HepG2 (cell line): ENCODE results near the gene VGF. TPM values are rescaled to one million over a fixed set of nuclear protein-coding genes. Genes with fewer than 3 reads are reported as not detected.

ENCODE experiments used
- ATF7-NPFF ChIP-seq: sonication (generic); formaldehyde crosslinking; IDR thresholded peaks from 2 replicates; pipeline ENCODE4 v1.8.1; 2023; ENCODE audit warnings: mild to moderate bottlenecking, low read depth, missing genetic modification reagents, moderate library complexity
- ELF1 ChIP-seq: sonication (generic); formaldehyde crosslinking; IDR thresholded peaks from 2 replicates; pipeline ENCODE4 v1.4.0; 2020; ENCODE audit warnings: missing genetic modification reagents
- FOXA1 ChIP-seq, 2 experiments: fragments of 450-650 bp in 1 of 2; sonication (generic) in 1 of 2; formaldehyde crosslinking in 1 of 2; IDR thresholded peaks; 2 replicates each; pipeline versions ENCODE4 v1.4.0 to v1.6.1; 2016 to 2020; ENCODE audit warnings: missing genetic modification reagents in 1 of 2
- MAF1 ChIP-seq: sonication (generic); formaldehyde crosslinking; IDR thresholded peaks from 2 replicates; pipeline ENCODE4 v1.5.0; 2020; ENCODE audit warnings: missing genetic modification reagents, borderline replicate concordance
- POLR2AphosphoS5 ChIP-seq: IDR thresholded peaks from 2 replicates; pipeline ENCODE4 v1.6.1; 2012; ENCODE audit warnings: low read depth, low read length
- RAD21 ChIP-seq: fragments of 450-650 bp; formaldehyde crosslinking; IDR thresholded peaks from 2 replicates; pipeline ENCODE4 v1.5.0; 2020; ENCODE audit warnings: mild to moderate bottlenecking
- RNF2 ChIP-seq: fragments of 450-650 bp; conservative IDR thresholded peaks from 2 replicates; pipeline ENCODE4 v1.6.1; 2016; ENCODE audit warnings: low read depth
- SKI ChIP-seq: fragments of 450-650 bp; IDR thresholded peaks from one replicate; pipeline ENCODE4 v1.6.1; 2018; ENCODE audit warnings: mild to moderate bottlenecking; ENCODE audit not compliant: partially characterized antibody
- SMYD3 ChIP-seq: sonication (generic); formaldehyde crosslinking; IDR thresholded peaks from 2 replicates; pipeline ENCODE4 v1.8.1; 2023; ENCODE audit warnings: mild to moderate bottlenecking, missing genetic modification reagents
- SOX13 ChIP-seq, 3 experiments: fragments of 450-650 bp in 1 of 3; sonication (generic) in 1 of 3; formaldehyde crosslinking in 1 of 3; IDR thresholded peaks in 2 of 3; conservative IDR thresholded peaks in 1 of 3; 2 replicates each; pipeline versions ENCODE4 v1.5.0 to v1.6.1; 2016 to 2020; ENCODE audit warnings: antibody characterized with exemption in 1 of 3, mild to moderate bottlenecking in 1 of 3, missing compliant biosample characterization in 1 of 3, missing genetic modification reagents in 1 of 3, moderate library complexity in 1 of 3
- ZBTB20 ChIP-seq: sonication (generic); formaldehyde crosslinking; IDR thresholded peaks from 2 replicates; pipeline ENCODE4 v1.8.1; 2023; ENCODE audit warnings: missing genetic modification reagents, low read depth, mild to moderate bottlenecking, borderline replicate concordance
- ZMYM2 ChIP-seq: sonication (generic); formaldehyde crosslinking; IDR thresholded peaks from 2 replicates; pipeline ENCODE4 v1.8.0; 2022; ENCODE audit warnings: mild to moderate bottlenecking, missing genetic modification reagents
- ZMYM3 ChIP-seq: sonication (generic); formaldehyde crosslinking; IDR thresholded peaks from 2 replicates; pipeline ENCODE4 v1.5.1; 2020; ENCODE audit warnings: mild to moderate bottlenecking, missing genetic modification reagents
- ZNF335 ChIP-seq: sonication (generic); formaldehyde crosslinking; IDR thresholded peaks from 2 replicates; pipeline ENCODE4 v1.4.0; 2020; ENCODE audit warnings: missing genetic modification reagents
- ZNF34 ChIP-seq: sonication (generic); formaldehyde crosslinking; IDR thresholded peaks from 2 replicates; pipeline ENCODE4 v1.4.0; 2020; ENCODE audit warnings: mild to moderate bottlenecking, missing genetic modification reagents, borderline replicate concordance
- ZNF672 ChIP-seq: sonication (generic); formaldehyde crosslinking; IDR thresholded peaks from 2 replicates; pipeline ENCODE4 v1.8.1; 2022; ENCODE audit warnings: missing genetic modification reagents
- ZNF709 ChIP-seq: sonication (generic); formaldehyde crosslinking; IDR thresholded peaks from 2 replicates; pipeline ENCODE4 v1.5.0; 2020; ENCODE audit warnings: mild to moderate bottlenecking, missing genetic modification reagents
- ZNF781 ChIP-seq: sonication (generic); formaldehyde crosslinking; IDR thresholded peaks from 2 replicates; pipeline ENCODE4 v1.5.1; 2020; ENCODE audit warnings: borderline replicate concordance, mild to moderate bottlenecking, missing genetic modification reagents; ENCODE audit errors: not compliant biosample characterization
- ZNF782 ChIP-seq: sonication (generic); formaldehyde crosslinking; IDR thresholded peaks from 2 replicates; pipeline ENCODE4 v1.4.0; 2020; ENCODE audit warnings: missing genetic modification reagents, mild to moderate bottlenecking, borderline replicate concordance
- polyA plus RNA-seq, 8 experiments: library from polyadenylated mRNA; depleted of rRNA in 3 of 8; stranded (reverse) in 7 of 8; unstranded in 1 of 8; fragments of >200 nt; fragmentation: Illumina TruSeq in 4 of 8; extraction: Trizol in 4 of 8; gene quantifications; 2 replicates each; pipeline versions ENCODE4 v1.2.1 to v1.2.3, GENCODE V29; 2011 to 2016; ENCODE audit warnings: low read depth in 4 of 8, missing spikeins in 1 of 8, mixed read lengths in 1 of 8; ENCODE audit not compliant: insufficient read depth in 1 of 8
- total RNA-seq, 5 experiments: library from RNA; depleted of rRNA; stranded (reverse); fragments of >200 nt; fragmentation: Illumina TruSeq; extraction: Trizol; gene quantifications; 2 replicates each; pipeline ENCODE4 v1.2.3, GENCODE V29; 2016; ENCODE audit warnings: low read depth in 1 of 5
- TF ChIP-seq, protein P1 (sequence below): sonication (generic); formaldehyde crosslinking; IDR thresholded peaks from 2 replicates; pipeline ENCODE4 v1.8.1; 2023; ENCODE audit warnings: mild to moderate bottlenecking, inconsistent platforms, moderate library complexity, missing genetic modification reagents, borderline replicate concordance
- TF ChIP-seq, protein P2 (sequence below): sonication (generic); formaldehyde crosslinking; IDR thresholded peaks from 2 replicates; pipeline ENCODE4 v1.4.0; 2020; ENCODE audit warnings: missing genetic modification reagents, borderline replicate concordance
- TF ChIP-seq, protein P3 (sequence below): sonication (generic); formaldehyde crosslinking; IDR thresholded peaks from 2 replicates; pipeline ENCODE4 v1.4.0; 2020; ENCODE audit warnings: missing genetic modification reagents
- TF ChIP-seq, protein P4 (sequence below): sonication (generic); formaldehyde crosslinking; IDR thresholded peaks from 2 replicates; pipeline ENCODE4 v1.8.1; 2022; ENCODE audit warnings: mild to moderate bottlenecking, missing genetic modification reagents

The VGF gene
- total and polyA plus RNA-seq, 2 of the 13 experiments (the other 11 are each of a cell fraction or from before 2014, with no cell fraction given), result 0.12 to 0.46 TPM

DNA sequence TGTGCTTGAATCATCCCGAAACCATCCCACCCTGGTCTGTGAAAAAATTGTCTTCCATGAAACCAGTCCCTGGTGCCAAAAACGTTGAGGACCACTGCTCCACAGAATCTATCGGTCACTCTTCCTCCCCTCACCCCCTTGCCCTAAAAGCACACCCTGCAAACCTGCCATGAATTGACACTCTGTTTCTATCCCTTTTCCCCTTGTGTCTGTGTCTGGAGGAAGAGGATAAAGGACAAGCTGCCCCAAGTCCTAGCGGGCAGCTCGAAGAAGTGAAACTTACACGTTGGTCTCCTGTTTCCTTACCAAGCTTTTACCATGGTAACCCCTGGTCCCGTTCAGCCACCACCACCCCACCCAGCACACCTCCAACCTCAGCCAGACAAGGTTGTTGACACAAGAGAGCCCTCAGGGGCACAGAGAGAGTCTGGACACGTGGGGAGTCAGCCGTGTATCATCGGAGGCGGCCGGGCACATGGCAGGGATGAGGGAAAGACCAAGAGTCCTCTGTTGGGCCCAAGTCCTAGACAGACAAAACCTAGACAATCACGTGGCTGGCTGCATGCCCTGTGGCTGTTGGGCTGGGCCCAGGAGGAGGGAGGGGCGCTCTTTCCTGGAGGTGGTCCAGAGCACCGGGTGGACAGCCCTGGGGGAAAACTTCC, 39.2 kb downstream of the VGF start (continued):
- TF ChIP-seq, protein P1, sequence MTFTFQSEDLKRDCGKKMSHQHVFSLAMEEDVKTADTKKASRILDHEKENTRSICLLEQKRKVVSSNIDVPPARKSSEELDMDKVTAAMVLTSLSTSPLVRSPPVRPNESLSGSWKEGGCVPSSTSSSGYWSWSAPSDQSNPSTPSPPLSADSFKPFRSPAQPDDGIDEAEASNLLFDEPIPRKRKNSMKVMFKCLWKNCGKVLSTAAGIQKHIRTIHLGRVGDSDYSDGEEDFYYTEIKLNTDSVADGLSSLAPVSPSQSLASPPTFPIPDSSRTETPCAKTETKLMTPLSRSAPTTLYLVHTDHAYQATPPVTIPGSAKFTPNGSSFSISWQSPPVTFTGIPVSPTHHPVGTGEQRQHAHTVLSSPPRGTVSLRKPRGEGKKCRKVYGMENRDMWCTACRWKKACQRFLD (CRISPR knock-in tag), result no peak; the same call in 1 of the 2 replicates
- peak; percentile 19 for TF ChIP-seq ZMYM2
- TF ChIP-seq, protein P2, sequence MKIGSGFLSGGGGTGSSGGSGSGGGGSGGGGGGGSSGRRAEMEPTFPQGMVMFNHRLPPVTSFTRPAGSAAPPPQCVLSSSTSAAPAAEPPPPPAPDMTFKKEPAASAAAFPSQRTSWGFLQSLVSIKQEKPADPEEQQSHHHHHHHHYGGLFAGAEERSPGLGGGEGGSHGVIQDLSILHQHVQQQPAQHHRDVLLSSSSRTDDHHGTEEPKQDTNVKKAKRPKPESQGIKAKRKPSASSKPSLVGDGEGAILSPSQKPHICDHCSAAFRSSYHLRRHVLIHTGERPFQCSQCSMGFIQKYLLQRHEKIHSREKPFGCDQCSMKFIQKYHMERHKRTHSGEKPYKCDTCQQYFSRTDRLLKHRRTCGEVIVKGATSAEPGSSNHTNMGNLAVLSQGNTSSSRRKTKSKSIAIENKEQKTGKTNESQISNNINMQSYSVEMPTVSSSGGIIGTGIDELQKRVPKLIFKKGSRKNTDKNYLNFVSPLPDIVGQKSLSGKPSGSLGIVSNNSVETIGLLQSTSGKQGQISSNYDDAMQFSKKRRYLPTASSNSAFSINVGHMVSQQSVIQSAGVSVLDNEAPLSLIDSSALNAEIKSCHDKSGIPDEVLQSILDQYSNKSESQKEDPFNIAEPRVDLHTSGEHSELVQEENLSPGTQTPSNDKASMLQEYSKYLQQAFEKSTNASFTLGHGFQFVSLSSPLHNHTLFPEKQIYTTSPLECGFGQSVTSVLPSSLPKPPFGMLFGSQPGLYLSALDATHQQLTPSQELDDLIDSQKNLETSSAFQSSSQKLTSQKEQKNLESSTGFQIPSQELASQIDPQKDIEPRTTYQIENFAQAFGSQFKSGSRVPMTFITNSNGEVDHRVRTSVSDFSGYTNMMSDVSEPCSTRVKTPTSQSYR (CRISPR knock-in tag), result peak; percentile 56; the same call in 1 of the 2 replicates
- TF ChIP-seq, protein P3, sequence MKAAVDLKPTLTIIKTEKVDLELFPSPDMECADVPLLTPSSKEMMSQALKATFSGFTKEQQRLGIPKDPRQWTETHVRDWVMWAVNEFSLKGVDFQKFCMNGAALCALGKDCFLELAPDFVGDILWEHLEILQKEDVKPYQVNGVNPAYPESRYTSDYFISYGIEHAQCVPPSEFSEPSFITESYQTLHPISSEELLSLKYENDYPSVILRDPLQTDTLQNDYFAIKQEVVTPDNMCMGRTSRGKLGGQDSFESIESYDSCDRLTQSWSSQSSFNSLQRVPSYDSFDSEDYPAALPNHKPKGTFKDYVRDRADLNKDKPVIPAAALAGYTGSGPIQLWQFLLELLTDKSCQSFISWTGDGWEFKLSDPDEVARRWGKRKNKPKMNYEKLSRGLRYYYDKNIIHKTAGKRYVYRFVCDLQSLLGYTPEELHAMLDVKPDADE (CRISPR knock-in tag), result no peak
- peak; percentile 44 for TF ChIP-seq POLR2AphosphoS5
- TF ChIP-seq SKI, result peak; percentile 99
- no peak for TF ChIP-seq ZNF672 (CRISPR knock-in tag)
- TF ChIP-seq ZNF781 (CRISPR knock-in tag), result peak; percentile 87
- TF ChIP-seq SOX13 (IDR thresholded peaks at IDR 0.05), result peak; percentile 50; the same call in 1 of the 2 replicates
- TF ChIP-seq SOX13 (CRISPR knock-in tag; conservative IDR thresholded peaks at IDR 0.05 in 1 of 2, IDR thresholded peaks at IDR 0.05 in 1 of 2), result no peak; a peak in 1 of 4 replicates
- 0 out of 2 replicates have a peak, but pooled peaks have one; percentile 5 for TF ChIP-seq RAD21 (CRISPR knock-in tag)
- no peak for TF ChIP-seq MAF1
- TF ChIP-seq RNF2, result peak; percentile 92
- no peak; the same call in 1 of the 2 replicates for TF ChIP-seq ELF1 (CRISPR knock-in tag)
- TF ChIP-seq SMYD3 (CRISPR knock-in tag), result peak; percentile 16; the same call in 1 of the 2 replicates
- TF ChIP-seq ZBTB20 (CRISPR knock-in tag), result peak; percentile 90; the same call in 1 of the 2 replicates
- TF ChIP-seq ZNF34 (CRISPR knock-in tag), result no peak
- TF ChIP-seq, protein P4, sequence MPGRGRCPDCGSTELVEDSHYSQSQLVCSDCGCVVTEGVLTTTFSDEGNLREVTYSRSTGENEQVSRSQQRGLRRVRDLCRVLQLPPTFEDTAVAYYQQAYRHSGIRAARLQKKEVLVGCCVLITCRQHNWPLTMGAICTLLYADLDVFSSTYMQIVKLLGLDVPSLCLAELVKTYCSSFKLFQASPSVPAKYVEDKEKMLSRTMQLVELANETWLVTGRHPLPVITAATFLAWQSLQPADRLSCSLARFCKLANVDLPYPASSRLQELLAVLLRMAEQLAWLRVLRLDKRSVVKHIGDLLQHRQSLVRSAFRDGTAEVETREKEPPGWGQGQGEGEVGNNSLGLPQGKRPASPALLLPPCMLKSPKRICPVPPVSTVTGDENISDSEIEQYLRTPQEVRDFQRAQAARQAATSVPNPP, result 0 out of 2 replicates have a peak, but pooled peaks have one; percentile 7
- TF ChIP-seq ZNF335 (CRISPR knock-in tag), result peak; percentile 30; the same call in 1 of the 2 replicates
- no peak for TF ChIP-seq ZNF782 (CRISPR knock-in tag)
- peak; percentile 76 for TF ChIP-seq ATF7-NPFF (CRISPR knock-in tag)
- peak; percentile 57; the same call in 1 of the 2 replicates for TF ChIP-seq FOXA1 (IDR thresholded peaks at IDR 0.05)
- peak; percentile 93 for TF ChIP-seq FOXA1 (CRISPR knock-in tag; IDR thresholded peaks at IDR 0.05)
- no peak for TF ChIP-seq ZMYM3 (CRISPR knock-in tag)
- TF ChIP-seq ZNF709 (CRISPR knock-in tag), result peak; percentile 69
